ENCODE results near the gene OR11H7.
"Not testable (repeated sequence)": the region's sequence is repeated elsewhere in the genome, so short reads cannot be mapped to it uniquely, and the experiment has no call there.

The OR11H7 gene

GRCh38 chr14:20277409-20277808 lies 48.6 kb downstream of the OR11H7 start:
- in situ Hi-C loops (cut with MboI; ENCODE audit: low sequenced_read_pairs) = no loop called here

GRCh38 chr14:20278414-20278813 lies 49.6 kb downstream of the OR11H7 start:
- in situ Hi-C loops (cut with MboI; ENCODE audit: low sequenced_read_pairs) = no loop called here

GRCh38 chr14:20280265-20280664 lies 51.5 kb downstream of the OR11H7 start:
- in situ Hi-C loops (cut with MboI; ENCODE audit: low sequenced_read_pairs) = not testable (repeated sequence)

Data from HL-60/S4 treated with phorbol 12-myristate 13-acetate at 8.2 ng/mL for 4 days and 3 days (cell line).